Measurements from ENCODE around the gene FER1L5.

Gene FER1L5

GRCh38 chr2:96681540-96681939 lies 39.0 kb downstream of the FER1L5 start:
- no peak overlapping the region for H3K27ac ChIP-seq
- TF ChIP-seq, protein P1, sequence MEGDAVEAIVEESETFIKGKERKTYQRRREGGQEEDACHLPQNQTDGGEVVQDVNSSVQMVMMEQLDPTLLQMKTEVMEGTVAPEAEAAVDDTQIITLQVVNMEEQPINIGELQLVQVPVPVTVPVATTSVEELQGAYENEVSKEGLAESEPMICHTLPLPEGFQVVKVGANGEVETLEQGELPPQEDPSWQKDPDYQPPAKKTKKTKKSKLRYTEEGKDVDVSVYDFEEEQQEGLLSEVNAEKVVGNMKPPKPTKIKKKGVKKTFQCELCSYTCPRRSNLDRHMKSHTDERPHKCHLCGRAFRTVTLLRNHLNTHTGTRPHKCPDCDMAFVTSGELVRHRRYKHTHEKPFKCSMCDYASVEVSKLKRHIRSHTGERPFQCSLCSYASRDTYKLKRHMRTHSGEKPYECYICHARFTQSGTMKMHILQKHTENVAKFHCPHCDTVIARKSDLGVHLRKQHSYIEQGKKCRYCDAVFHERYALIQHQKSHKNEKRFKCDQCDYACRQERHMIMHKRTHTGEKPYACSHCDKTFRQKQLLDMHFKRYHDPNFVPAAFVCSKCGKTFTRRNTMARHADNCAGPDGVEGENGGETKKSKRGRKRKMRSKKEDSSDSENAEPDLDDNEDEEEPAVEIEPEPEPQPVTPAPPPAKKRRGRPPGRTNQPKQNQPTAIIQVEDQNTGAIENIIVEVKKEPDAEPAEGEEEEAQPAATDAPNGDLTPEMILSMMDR (IDR thresholded peaks at IDR 0.05) = no peak
- no peak for TF ChIP-seq ZFX (IDR thresholded peaks at IDR 0.05; ENCODE audit: borderline replicate concordance)

- no peak overlapping the region for H3K27ac ChIP-seq
- TF ChIP-seq, protein P1 (IDR thresholded peaks at IDR 0.05) = no peak
- no peak for TF ChIP-seq ZFX (IDR thresholded peaks at IDR 0.05; ENCODE audit: borderline replicate concordance)
Observed at GRCh38 chr2:96683307-96683706, 40.7 kb downstream of the FER1L5 start.

- no peak overlapping the region for H3K27ac ChIP-seq
- TF ChIP-seq, protein P1 (IDR thresholded peaks at IDR 0.05) = no peak
- TF ChIP-seq ZFX (IDR thresholded peaks at IDR 0.05; ENCODE audit: borderline replicate concordance) = no peak
Observed at GRCh38 chr2:96683972-96684820, 41.6 kb downstream of the FER1L5 start.

DNA sequence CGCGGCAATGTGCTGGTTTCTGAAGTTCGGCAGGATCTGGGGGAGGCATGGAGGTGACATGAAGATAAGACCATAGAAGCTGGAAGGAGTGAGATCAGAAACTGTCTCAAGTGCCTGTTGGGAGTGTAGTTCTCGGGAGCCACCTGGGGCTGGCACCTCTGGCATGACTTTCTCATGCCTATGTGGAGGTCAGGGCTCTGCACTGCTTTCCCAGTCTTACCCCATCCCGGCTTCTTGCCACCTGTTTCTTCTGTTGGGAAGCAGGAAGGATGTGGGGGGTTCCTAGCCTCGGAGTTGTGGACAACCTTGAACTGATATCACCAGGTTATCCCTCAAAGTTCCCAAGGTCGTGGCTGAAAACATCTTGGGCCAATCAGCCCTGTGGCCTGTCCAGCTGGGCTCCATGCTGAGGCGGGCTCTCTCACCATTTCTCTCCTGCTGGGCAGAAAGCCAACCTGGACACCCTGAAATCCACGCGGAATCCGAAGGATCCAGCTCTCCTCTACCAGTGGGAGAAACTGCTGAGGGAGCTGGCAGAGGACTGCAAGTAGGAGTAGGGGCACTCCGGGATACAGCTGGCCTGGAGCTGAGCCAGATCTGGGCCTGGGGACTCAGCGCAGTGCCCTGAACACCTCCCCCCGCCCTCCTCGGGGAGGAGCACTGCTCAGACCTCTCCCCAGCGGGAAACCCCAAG lies 42.5 kb downstream of the FER1L5 start:
- TF ChIP-seq ZFX (IDR thresholded peaks at IDR 0.05; ENCODE audit: borderline replicate concordance) = no peak
- TF ChIP-seq, protein P1 (IDR thresholded peaks at IDR 0.05) = no peak

GRCh38 chr2:96685577-96686459 lies 43.3 kb downstream of the FER1L5 start:
- no peak overlapping the region for H3K27ac ChIP-seq

More for the DNA sequence above, 42.5 kb downstream of the FER1L5 start:
- H3K27ac ChIP-seq = no peak overlapping the region

DNA sequence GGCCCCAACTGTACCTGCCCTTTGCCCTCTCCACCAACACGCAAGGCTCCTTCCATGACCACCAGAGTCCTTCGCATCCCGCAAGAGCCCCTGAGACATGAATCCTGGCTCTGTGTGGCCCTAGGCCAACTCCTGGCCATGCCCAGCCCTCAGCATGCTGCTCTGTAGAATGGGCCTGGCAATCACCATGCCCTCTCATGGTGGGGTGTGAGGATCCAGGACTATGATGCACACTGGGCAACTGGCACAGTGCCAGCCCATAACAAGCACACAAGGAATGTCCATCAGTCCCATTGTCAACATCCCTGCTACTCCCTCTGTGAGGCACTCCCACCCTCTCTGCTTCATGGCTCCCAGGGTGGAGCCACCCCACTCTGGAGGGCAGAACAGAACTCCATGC lies 44.7 kb downstream of the FER1L5 start:
- H3K27ac ChIP-seq = no peak overlapping the region
- TF ChIP-seq, protein P1 (IDR thresholded peaks at IDR 0.05) = no peak
- TF ChIP-seq ZFX (IDR thresholded peaks at IDR 0.05; ENCODE audit: borderline replicate concordance) = no peak

More at GRCh38 chr2:96685577-96686459, 43.3 kb downstream of the FER1L5 start:
- TF ChIP-seq, protein P1 (IDR thresholded peaks at IDR 0.05) = 0 out of 2 replicates have a peak, but pooled peaks have one; percentile 8
- TF ChIP-seq ZFX (IDR thresholded peaks at IDR 0.05; ENCODE audit: borderline replicate concordance) = no peak
